ENCODE measurements around the gene NTRK2. TPM values are rescaled to one million over a fixed set of nuclear protein-coding genes. Genes with fewer than 3 reads are reported as not detected.

The NTRK2 gene
- total RNA-seq, 2 experiments from 2014 or later = 0.45 to 0.65 TPM

DNA sequence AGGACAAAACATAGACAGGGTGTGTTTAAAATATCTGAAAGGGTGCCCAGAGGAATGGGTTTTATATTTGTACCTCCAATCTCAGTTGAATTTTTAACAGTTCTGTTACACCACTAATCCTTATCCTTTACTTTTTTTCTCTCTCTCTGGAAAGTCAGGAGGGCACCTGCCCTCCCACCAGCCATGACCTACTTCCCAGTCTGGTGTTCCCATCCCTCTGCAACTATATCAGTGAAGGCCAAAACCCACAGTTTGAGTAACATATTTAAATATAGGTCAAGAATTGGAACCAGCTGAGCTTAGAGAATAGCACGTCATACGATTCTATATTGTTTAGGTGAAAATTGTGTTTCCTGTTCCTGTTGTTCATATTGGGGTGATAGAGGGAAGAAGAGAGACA lies 229.8 kb downstream of the NTRK2 start:
- POLR2A ChIA-PET = no interaction called here
- no peaks in the 10 kb centered on the region for H3K9me3 Mint-ChIP-seq

DNA sequence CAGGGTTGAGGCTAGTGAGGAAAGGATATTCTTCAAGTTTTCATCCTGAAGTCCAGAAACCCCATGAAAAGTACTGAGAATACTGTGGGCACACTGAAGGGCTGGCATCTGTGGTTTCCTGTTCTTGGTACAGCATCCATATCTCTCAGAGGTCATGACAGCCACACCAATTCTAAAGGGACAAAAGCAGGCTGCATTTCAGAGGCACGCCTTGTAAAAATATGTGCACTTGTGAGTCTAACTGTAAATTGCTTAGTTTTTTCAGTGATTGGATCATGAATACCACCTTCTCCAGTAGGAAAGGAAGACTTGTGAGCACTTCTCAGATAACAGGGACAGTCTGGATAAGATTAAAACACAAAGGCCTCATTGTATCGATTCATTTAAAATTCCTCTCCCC lies 230.9 kb downstream of the NTRK2 start:
- no peaks in the 10 kb centered on the region for H3K4me1 Mint-ChIP-seq (ENCODE audit: low read depth)
- no peak overlapping the region for H3K27ac Mint-ChIP-seq
- no peak overlapping the region for H3K4me3 Mint-ChIP-seq
- H3K9me3 Mint-ChIP-seq = no peaks in the 10 kb centered on the region
- intact Hi-C loops (cut with micrococcal nuclease) = no loop called here
- CTCF ChIA-PET = no interaction called here
- peaks cover 4% of the 10 kb centered on the region for H3K27me3 Mint-ChIP-seq
- POLR2A ChIA-PET = no interaction called here
- no peak for DNase-seq
- H3K36me3 Mint-ChIP-seq = no peaks in the 10 kb centered on the region

More for the DNA sequence above, 229.8 kb downstream of the NTRK2 start:
- Mint-ChIP-seq H3K27me3 (peaks cover 2% of the 10 kb centered on the region), H3K27ac (no peak overlapping the region), H3K36me3 (no peaks in the 10 kb centered on the region), H3K4me1 (ENCODE audit: low read depth) (no peaks in the 10 kb centered on the region), H3K4me3 (no peak overlapping the region)
- CTCF ChIA-PET = no interaction called here
- DNase-seq = no peak
- intact Hi-C loops (cut with micrococcal nuclease) = no loop called here

DNA sequence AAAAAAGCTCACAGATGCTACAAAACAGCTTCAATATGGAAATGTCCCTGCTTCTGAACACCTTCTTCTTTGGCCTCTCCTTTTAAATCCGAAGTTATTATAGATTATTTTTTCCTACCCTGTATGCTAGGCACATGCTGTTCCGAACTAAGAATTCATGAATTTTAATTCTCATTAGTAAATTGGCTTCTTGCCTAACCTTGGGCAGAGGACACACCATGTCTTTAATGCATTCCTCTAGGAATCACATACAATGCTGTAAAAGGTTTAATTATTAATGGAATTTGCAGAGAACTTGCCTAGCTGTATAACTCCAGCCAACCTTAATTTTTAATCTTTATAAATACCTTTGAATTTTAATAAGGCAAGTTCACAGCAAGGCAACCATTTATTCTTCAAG lies 234.4 kb downstream of the NTRK2 start:
- Mint-ChIP-seq H3K27me3 (peaks cover 4% of the 10 kb centered on the region), H3K4me1 (ENCODE audit: low read depth) (no peaks in the 10 kb centered on the region), H3K9me3 (no peaks in the 10 kb centered on the region), H3K36me3 (no peaks in the 10 kb centered on the region), H3K27ac (no peak overlapping the region), H3K4me3 (no peak overlapping the region)
- intact Hi-C loops (cut with micrococcal nuclease) = no loop called here
- CTCF ChIA-PET = no interaction called here
- DNase-seq = no peak
- POLR2A ChIA-PET = no interaction called here

DNA sequence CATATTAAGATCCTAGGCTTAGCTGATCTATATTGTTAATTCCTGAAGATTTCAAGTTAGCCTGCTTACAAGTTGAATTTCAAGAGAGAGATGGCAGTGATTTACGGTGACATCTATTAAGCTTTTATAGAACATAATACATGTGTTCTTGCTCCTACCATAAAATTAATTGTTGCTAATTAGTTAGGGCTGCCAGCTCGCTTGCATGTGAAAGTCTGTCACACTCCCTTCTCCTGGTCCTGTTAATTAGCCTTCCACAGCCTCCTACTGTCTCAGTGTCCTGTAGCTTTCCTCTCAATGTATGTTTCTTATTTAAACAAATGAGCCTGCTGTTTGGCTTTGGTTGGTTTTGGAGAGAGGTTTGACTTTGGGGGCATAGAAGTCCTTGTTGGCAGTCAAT lies 247.2 kb downstream of the NTRK2 start:
- no peaks in the 10 kb centered on the region for H3K27me3 Mint-ChIP-seq
- intact Hi-C loops (cut with micrococcal nuclease) = no loop called here
- H3K9me3 Mint-ChIP-seq = no peaks in the 10 kb centered on the region
- no peak overlapping the region for H3K4me3 Mint-ChIP-seq
- no peak overlapping the region for H3K27ac Mint-ChIP-seq
- no peaks in the 10 kb centered on the region for H3K36me3 Mint-ChIP-seq
- POLR2A ChIA-PET = no interaction called here
- CTCF ChIA-PET = no interaction called here
- no peaks in the 10 kb centered on the region for H3K4me1 Mint-ChIP-seq (ENCODE audit: low read depth)
- no peak for DNase-seq

DNA sequence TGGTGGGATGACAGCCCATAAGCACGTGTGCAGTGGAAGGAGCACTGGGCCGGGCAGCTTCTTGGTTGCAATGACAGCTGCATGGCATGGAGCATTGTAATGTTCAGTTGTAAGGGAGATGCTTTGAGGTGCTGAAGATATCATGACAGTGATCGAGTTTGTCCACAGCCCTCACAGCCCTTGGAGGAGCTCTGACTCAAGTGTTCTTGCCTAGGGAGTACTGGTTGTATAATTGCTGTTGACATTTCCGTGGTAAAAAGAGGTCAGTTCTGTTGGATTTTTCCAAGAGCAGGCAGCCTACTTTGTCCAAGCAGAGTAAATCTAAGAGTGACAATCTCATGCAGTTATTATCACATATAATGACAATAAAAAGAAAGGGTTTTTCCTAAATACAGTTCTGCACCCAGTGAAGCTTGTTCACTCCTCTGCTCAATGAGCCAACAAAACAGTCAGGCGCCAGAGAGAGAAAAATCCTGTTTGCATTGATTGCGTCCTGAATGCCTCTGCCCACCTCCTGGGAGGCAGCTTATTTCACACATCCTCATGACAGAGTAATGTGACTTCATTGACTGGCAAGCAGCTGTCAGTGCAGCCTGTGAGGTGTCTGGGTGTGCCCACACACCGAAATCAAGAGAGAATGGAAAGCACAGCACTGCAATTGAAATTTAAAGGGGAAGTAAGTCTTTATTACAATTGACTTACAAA lies 248.0 kb downstream of the NTRK2 start:
- no peak for DNase-seq
- ChIA-PET CTCF (no interaction called here), POLR2A (no interaction called here)
- no peak overlapping the region for H3K4me3 Mint-ChIP-seq
- no peaks in the 10 kb centered on the region for H3K9me3 Mint-ChIP-seq
- intact Hi-C loops (cut with micrococcal nuclease) = no loop called here
- no peaks in the 10 kb centered on the region for H3K27me3 Mint-ChIP-seq
- H3K4me1 Mint-ChIP-seq (ENCODE audit: low read depth) = no peaks in the 10 kb centered on the region
- no peaks in the 10 kb centered on the region for H3K36me3 Mint-ChIP-seq
- no peak overlapping the region for H3K27ac Mint-ChIP-seq

DNA sequence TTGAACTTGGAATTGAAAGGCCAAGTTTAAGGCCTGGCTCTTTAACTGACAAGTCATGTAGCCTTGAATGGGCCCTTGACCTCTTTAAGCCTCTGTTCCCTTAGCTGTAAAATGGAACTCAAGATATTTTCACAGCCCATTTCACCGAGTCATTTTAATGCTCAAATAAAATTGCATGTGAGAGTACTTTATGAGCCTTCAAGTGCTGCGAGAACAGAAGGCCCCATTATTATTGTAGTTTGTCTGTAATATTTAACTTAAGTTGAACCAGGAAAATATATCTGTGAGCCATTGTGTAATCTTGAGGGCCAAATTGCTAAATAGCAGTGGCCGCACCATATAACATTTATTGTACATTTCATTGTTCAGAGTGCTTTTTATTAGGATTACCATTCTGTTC lies 249.9 kb downstream of the NTRK2 start:
- Mint-ChIP-seq H3K9me3 (no peaks in the 10 kb centered on the region), H3K27ac (no peak overlapping the region), H3K4me1 (ENCODE audit: low read depth) (no peaks in the 10 kb centered on the region), H3K36me3 (no peaks in the 10 kb centered on the region), H3K27me3 (peaks cover 3% of the 10 kb centered on the region), H3K4me3 (no peak overlapping the region)
- ChIA-PET POLR2A (no interaction called here), CTCF (no interaction called here)
- intact Hi-C loops (cut with micrococcal nuclease) = no loop called here
- no peak for DNase-seq

DNA sequence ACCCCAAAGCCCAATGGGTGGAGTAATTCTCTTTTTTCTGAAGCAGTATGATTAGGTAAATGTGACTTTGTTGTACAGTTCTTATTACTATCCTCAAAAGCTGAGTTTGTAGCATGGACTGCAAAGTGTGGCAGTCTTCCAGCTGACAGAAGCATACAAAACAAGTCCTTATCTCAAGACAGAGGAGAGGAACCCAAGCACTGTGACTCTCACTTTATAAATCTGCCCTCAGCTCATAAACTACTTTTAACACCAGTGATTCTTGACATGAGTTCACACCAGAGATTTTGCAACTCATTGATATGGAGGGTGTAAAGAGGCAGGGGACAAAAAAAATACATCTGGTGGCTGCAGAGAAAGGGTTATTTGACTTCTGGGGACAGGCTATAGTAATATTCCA lies 251.6 kb downstream of the NTRK2 start:
- CTCF ChIA-PET = interaction anchor here (0.7 kb wide), 1 partner anchor 878 kb away, joined by 3 read pairs; no protein-coding TSS in a partner anchor
- POLR2A ChIA-PET = no interaction called here
- Mint-ChIP-seq H3K27me3 (peaks cover 3% of the 10 kb centered on the region), H3K4me1 (ENCODE audit: low read depth) (no peaks in the 10 kb centered on the region), H3K4me3 (no peak overlapping the region), H3K36me3 (no peaks in the 10 kb centered on the region), H3K9me3 (no peaks in the 10 kb centered on the region), H3K27ac (no peak overlapping the region)
- intact Hi-C loops (cut with micrococcal nuclease) = no loop called here
- DNase-seq = no peak

DNA sequence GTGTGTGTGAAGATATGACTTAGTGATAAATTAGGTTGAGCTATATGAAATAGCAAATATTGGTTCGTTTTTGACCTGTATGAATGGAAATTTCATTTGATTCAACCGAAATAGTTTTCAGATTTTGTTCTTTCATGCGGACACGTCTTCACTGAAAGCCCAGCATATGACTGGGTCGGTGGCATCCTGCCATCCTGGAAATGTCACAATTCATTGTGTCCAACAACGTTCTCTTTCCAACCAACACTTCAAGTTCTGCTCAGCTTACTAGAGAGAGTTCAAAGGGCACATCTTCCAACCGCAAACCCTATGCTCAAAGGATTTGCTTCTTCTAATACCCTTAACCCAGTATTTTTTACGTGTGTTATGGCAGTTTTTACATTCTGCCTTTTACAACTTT lies 252.5 kb downstream of the NTRK2 start:
- no peak overlapping the region for H3K27ac Mint-ChIP-seq
- no peak for DNase-seq
- H3K9me3 Mint-ChIP-seq = no peaks in the 10 kb centered on the region
- peaks cover 3% of the 10 kb centered on the region for H3K27me3 Mint-ChIP-seq
- H3K4me3 Mint-ChIP-seq = no peak overlapping the region
- ChIA-PET POLR2A (no interaction called here), CTCF (no interaction called here)
- H3K4me1 Mint-ChIP-seq (ENCODE audit: low read depth) = no peaks in the 10 kb centered on the region
- no peaks in the 10 kb centered on the region for H3K36me3 Mint-ChIP-seq
- intact Hi-C loops (cut with micrococcal nuclease) = no loop called here

DNA sequence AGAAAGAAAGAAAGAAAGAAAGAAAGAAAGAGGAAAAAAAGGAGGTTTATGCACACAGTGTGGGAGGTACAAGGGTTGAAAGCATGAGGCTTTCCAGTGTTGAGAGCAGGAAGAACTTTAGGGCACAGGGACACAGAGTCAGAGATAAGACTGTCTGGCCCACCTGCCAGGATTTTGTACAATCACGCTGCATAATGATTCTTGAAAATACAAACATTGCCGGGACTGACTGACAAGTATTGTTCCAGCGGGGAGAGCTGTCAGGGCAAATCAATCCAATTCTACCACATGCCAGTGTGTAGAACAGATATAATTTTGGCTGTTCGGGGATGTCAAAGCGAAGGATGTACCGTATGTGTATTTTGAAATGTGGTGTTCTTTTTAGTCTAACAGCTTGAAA lies 254.7 kb downstream of the NTRK2 start:
- ChIA-PET CTCF (interaction anchor here (0.6 kb wide), 1 partner anchor 121 kb away, joined by 3 read pairs; no protein-coding TSS in a partner anchor), POLR2A (no interaction called here)
- H3K4me1 Mint-ChIP-seq (ENCODE audit: low read depth) = no peaks in the 10 kb centered on the region
- no peaks in the 10 kb centered on the region for H3K36me3 Mint-ChIP-seq
- H3K9me3 Mint-ChIP-seq = no peaks in the 10 kb centered on the region
- no peak overlapping the region for H3K27ac Mint-ChIP-seq
- H3K27me3 Mint-ChIP-seq = peaks cover 3% of the 10 kb centered on the region
- H3K4me3 Mint-ChIP-seq = no peak overlapping the region
- no peak for DNase-seq
- intact Hi-C loops (cut with micrococcal nuclease) = no loop called here

DNA sequence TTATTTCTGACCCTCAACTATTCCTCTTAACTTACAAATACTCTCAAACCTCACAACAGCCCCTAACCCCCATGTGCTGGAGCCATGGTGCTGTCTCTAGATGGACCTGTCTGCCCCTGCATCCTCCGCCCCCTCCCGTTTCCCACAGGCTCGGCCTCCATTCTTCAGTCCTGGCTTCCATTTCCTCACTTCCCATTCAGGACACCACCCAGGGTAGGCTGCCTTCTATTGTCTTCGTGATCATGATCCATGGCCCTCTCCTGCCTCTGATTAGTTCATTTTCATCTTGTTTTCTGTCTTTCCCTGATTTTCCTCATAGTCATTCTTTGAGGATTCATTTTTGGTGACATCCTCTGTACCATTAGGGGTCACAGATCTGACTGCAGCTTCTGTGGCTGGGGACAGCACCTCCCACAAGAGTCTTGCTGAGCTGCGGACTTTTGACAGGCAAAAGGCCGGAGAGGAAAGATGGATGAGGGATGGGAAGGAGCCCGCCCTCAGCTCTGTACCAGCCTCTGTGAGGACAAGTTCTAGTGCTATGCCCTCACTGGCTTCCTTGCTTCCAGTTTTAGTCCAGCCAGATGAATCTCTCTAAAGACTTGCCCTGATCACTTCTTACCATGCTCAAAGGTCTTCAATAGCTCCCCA lies 255.8 kb downstream of the NTRK2 start:
- intact Hi-C loops (cut with micrococcal nuclease) = no loop called here
- ChIA-PET CTCF (no interaction called here), POLR2A (no interaction called here)
- H3K27me3 Mint-ChIP-seq = peaks cover 3% of the 10 kb centered on the region
- H3K9me3 Mint-ChIP-seq = no peaks in the 10 kb centered on the region
- no peak overlapping the region for H3K27ac Mint-ChIP-seq
- H3K4me3 Mint-ChIP-seq = no peak overlapping the region
- no peak for DNase-seq
- H3K4me1 Mint-ChIP-seq (ENCODE audit: low read depth) = no peaks in the 10 kb centered on the region
- no peaks in the 10 kb centered on the region for H3K36me3 Mint-ChIP-seq

DNA sequence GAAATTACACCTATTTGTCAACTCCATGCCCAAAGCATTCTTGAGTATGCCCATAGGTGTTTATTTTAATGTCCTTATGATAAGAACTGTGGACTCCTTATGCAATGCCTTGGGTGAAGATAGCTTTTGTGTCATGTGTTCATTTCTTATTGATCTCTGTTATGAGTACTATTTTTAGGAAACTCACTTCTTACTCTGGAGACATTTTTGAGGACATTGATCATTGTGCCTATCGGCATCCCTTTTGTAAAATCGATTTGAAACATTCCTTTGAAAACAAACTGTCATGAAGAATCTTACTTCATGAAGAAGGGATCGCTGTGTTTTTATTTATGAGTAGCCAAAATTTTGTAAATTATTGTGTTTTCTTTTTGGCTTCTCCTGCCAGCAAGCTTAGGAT lies 257.3 kb downstream of the NTRK2 start:
- no peaks in the 10 kb centered on the region for H3K4me1 Mint-ChIP-seq (ENCODE audit: low read depth)
- H3K27me3 Mint-ChIP-seq = peaks cover 3% of the 10 kb centered on the region
- no peaks in the 10 kb centered on the region for H3K36me3 Mint-ChIP-seq
- POLR2A ChIA-PET = no interaction called here
- intact Hi-C loops (cut with micrococcal nuclease) = no loop called here
- H3K9me3 Mint-ChIP-seq = no peaks in the 10 kb centered on the region
- H3K4me3 Mint-ChIP-seq = no peak overlapping the region
- no peak overlapping the region for H3K27ac Mint-ChIP-seq
- CTCF ChIA-PET = no interaction called here
- no peak for DNase-seq

DNA sequence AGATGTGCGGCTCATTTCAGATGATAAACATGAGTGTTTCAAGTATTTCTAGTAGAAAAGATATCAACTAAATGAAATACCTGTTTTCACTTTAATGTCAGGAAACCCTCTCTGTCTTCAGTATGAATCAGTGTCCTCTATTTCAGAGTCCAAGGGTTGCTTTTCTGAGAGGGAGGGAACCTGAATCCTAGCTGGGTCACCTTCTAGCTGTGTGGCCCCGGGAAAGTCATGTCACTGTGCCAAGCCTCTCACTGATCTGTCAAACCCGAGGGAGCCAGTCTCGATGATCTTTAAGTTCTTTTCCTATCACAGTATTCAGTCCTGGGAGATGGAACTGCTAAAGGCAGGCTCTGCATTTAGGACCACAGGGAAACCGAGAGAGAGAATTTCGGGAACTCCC lies 258.9 kb downstream of the NTRK2 start:
- Mint-ChIP-seq H3K27me3 (peaks cover 3% of the 10 kb centered on the region), H3K4me3 (no peak overlapping the region), H3K36me3 (no peaks in the 10 kb centered on the region), H3K9me3 (no peaks in the 10 kb centered on the region), H3K27ac (no peak overlapping the region), H3K4me1 (ENCODE audit: low read depth) (no peaks in the 10 kb centered on the region)
- DNase-seq = no peak
- intact Hi-C loops (cut with micrococcal nuclease) = no loop called here
- POLR2A ChIA-PET = no interaction called here
- CTCF ChIA-PET = no interaction called here

DNA sequence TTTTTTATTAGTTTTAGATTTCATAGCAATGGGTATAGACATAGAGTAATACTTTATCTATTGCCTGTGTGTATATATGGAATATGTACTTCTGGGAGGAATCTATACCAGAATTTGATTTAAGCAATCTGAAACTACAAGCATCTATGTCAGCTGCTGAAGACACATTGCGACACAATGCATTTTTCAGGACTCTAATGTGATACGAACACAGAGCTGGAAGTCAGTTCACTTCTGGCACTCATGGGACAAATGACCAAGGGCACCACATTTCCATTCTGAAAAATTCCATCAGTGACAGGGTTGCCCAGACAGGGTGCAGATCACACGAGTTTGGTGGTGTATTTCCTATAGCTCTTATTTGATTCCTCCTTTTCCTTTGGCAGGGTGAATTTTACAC lies 259.5 kb downstream of the NTRK2 start:
- ChIA-PET CTCF (no interaction called here), POLR2A (no interaction called here)
- peaks cover 3% of the 10 kb centered on the region for H3K27me3 Mint-ChIP-seq
- H3K4me1 Mint-ChIP-seq (ENCODE audit: low read depth) = no peaks in the 10 kb centered on the region
- no peak overlapping the region for H3K4me3 Mint-ChIP-seq
- no peaks in the 10 kb centered on the region for H3K9me3 Mint-ChIP-seq
- intact Hi-C loops (cut with micrococcal nuclease) = no loop called here
- H3K27ac Mint-ChIP-seq = no peak overlapping the region
- no peaks in the 10 kb centered on the region for H3K36me3 Mint-ChIP-seq
- no peak for DNase-seq
